ENCODE results near the gene ITGB7.
A peak's percentile ranks its signal among the peaks of the same experiment; 100 is the strongest.
"Not testable (repeated sequence)": the region's sequence is repeated elsewhere in the genome, so short reads cannot be mapped to it uniquely, and the experiment has no call there.

Gene ITGB7

GRCh38 chr12:53217051-53217930, 10.2 kb upstream of the ITGB7 start:
- no peak for DNase-seq

- DNase-seq = no peak
These were observed 8.4 kb upstream of the ITGB7 start for GRCh38 chr12:53215497-53215896.

- DNase-seq = no peak
These were observed 7.8 kb upstream of the ITGB7 start for GRCh38 chr12:53214687-53215455.

GRCh38 chr12:53214221-53214620, 7.2 kb upstream of the ITGB7 start:
- DNase-seq = no peak

GRCh38 chr12:53213348-53213747, 6.3 kb upstream of the ITGB7 start:
- peak; percentile 49 to 83 for DNase-seq

GRCh38 chr12:53212931-53213330, 5.9 kb upstream of the ITGB7 start:
- DNase-seq = no peak

GRCh38 chr12:53211476-53212381, 4.7 kb upstream of the ITGB7 start:
- DNase-seq = no peak

- no peak for DNase-seq
These were observed 3.8 kb upstream of the ITGB7 start for GRCh38 chr12:53210843-53211242.

GRCh38 chr12:53208877-53209463, 1.9 kb upstream of the ITGB7 start:
- no peak for DNase-seq

GRCh38 chr12:53208435-53208834, 1.4 kb upstream of the ITGB7 start:
- DNase-seq = no peak

- no peak for DNase-seq
These were observed 1.2 kb downstream of the ITGB7 start for GRCh38 chr12:53205747-53206419.

- DNase-seq = no peak
These were observed 2.7 kb downstream of the ITGB7 start for GRCh38 chr12:53204351-53204750.

- not testable (repeated sequence) for DNase-seq
These were observed 4.7 kb downstream of the ITGB7 start for GRCh38 chr12:53202316-53202715.

GRCh38 chr12:53201639-53202038, 5.4 kb downstream of the ITGB7 start:
- DNase-seq = no peak

GRCh38 chr12:53201177-53201541, 5.9 kb downstream of the ITGB7 start:
- no peak for DNase-seq

GRCh38 chr12:53200458-53201176, 6.4 kb downstream of the ITGB7 start:
- no peak for DNase-seq

- no peak for DNase-seq
These were observed 7.0 kb downstream of the ITGB7 start for GRCh38 chr12:53200107-53200457.

GRCh38 chr12:53199700-53200099, 7.4 kb downstream of the ITGB7 start:
- no peak for DNase-seq

- no peak for DNase-seq
These were observed 8.5 kb downstream of the ITGB7 start for GRCh38 chr12:53198486-53199110.

GRCh38 chr12:53197011-53197640, 9.9 kb downstream of the ITGB7 start:
- DNase-seq = no peak

- DNase-seq = no peak
These were observed 10.6 kb downstream of the ITGB7 start for GRCh38 chr12:53196486-53196885.
